Mesendoderm (in vitro differentiated cells): ENCODE data around the gene RSAD2. TPM values are rescaled to one million over a fixed set of nuclear protein-coding genes. Genes with fewer than 3 reads are reported as not detected.

Experiments used
- DNase-seq: peaks from one replicate; pipeline ENCODE4 v3.0.0; 2013
- H2AK5ac ChIP-seq: 2 replicates; pipeline ENCODE4 v1.6.1; 2013; ENCODE audit warnings: low read length, inconsistent platforms
- H2BK120ac ChIP-seq: 2 replicates; pipeline ENCODE4 v1.6.1; 2013; ENCODE audit warnings: low read depth, mild to moderate bottlenecking, low read length, moderate library complexity, mixed read lengths
- H2BK15ac ChIP-seq: replicated peaks from 2 replicates; pipeline ENCODE4 v1.6.1; 2013; ENCODE audit warnings: low read depth, mild to moderate bottlenecking, moderate library complexity
- H2BK5ac ChIP-seq: 2 replicates; pipeline ENCODE4 v1.6.1; 2013; ENCODE audit warnings: low read length, inconsistent platforms
- H3K18ac ChIP-seq: 2 replicates; pipeline ENCODE4 v1.6.1; 2013; ENCODE audit warnings: mild to moderate bottlenecking, low read length, mixed read lengths
- H3K23ac ChIP-seq: one replicate; pipeline ENCODE4 v1.6.1; 2013; ENCODE audit warnings: low read length
- H3K27ac ChIP-seq: 2 replicates; pipeline ENCODE4 v1.5.1; 2013; ENCODE audit warnings: low read depth, mild to moderate bottlenecking, inconsistent platforms, low read length, moderate library complexity
- H3K27me3 ChIP-seq: 2 replicates; pipeline ENCODE4 v1.6.1; 2013; ENCODE audit warnings: low read length, control low read depth, mild to moderate bottlenecking, inconsistent platforms; ENCODE audit not compliant: insufficient read depth, poor library complexity
- H3K36me3 ChIP-seq: 2 replicates; pipeline ENCODE4 v1.6.1; 2013; ENCODE audit warnings: low read length, inconsistent platforms; ENCODE audit not compliant: control insufficient read depth, insufficient read depth
- H3K4ac ChIP-seq: one replicate; pipeline ENCODE4 v1.6.1; 2013; ENCODE audit warnings: low read depth, mild to moderate bottlenecking, low read length, moderate library complexity
- H3K4me1 ChIP-seq: 2 replicates; pipeline ENCODE4 v1.6.1; 2013; ENCODE audit warnings: low read depth, low read length, inconsistent platforms; ENCODE audit not compliant: control insufficient read depth
- H3K4me2 ChIP-seq: 2 replicates; pipeline ENCODE4 v1.6.1; 2013; ENCODE audit warnings: low read length
- H3K4me3 ChIP-seq: 2 replicates; pipeline ENCODE4 v1.5.1; 2013; ENCODE audit warnings: mild to moderate bottlenecking, low read length
- H3K56ac ChIP-seq: one replicate; pipeline ENCODE4 v1.6.1; 2013; ENCODE audit warnings: low read length
- H3K79me1 ChIP-seq: 2 replicates; pipeline ENCODE4 v1.6.1; 2013; ENCODE audit warnings: low read length, inconsistent platforms
- H3K79me2 ChIP-seq: 2 replicates; pipeline ENCODE4 v1.6.1; 2013; ENCODE audit warnings: mild to moderate bottlenecking, low read length; ENCODE audit not compliant: control insufficient read depth, insufficient read depth
- H3K9ac ChIP-seq: 2 replicates; pipeline ENCODE4 v1.6.1; 2013; ENCODE audit warnings: low read length, inconsistent platforms
- H4K5ac ChIP-seq: one replicate; pipeline ENCODE4 v1.6.1; 2013; ENCODE audit warnings: low read length
- H4K8ac ChIP-seq: one replicate; pipeline ENCODE4 v1.6.1; 2013; ENCODE audit warnings: low read depth, mild to moderate bottlenecking, control low read depth, low read length, moderate library complexity
- WGBS: extraction: QIAGEN DNeasy Blood & Tissue Kit; methylation state at CpG from one replicate; pipeline ENCODE4 v1.1.7; 2013; ENCODE audit warnings: low lambda C conversion rate, missing lambda C conversion rate; ENCODE audit not compliant: insufficient coverage; ENCODE audit errors: extremely low coverage; 5-methylcytosine and 5-hydroxymethylcytosine counted together
- polyA plus RNA-seq, 2 experiments: library from polyadenylated mRNA; stranded (reverse); fragments of 200-250 nt; gene quantifications; one replicate each; pipeline ENCODE4 v1.2.3, GENCODE V29; 2013

Gene RSAD2, protein sequence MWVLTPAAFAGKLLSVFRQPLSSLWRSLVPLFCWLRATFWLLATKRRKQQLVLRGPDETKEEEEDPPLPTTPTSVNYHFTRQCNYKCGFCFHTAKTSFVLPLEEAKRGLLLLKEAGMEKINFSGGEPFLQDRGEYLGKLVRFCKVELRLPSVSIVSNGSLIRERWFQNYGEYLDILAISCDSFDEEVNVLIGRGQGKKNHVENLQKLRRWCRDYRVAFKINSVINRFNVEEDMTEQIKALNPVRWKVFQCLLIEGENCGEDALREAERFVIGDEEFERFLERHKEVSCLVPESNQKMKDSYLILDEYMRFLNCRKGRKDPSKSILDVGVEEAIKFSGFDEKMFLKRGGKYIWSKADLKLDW
- 0.01 TPM for polyA plus RNA-seq (2013, experiment 1 of 2)
- not detected for polyA plus RNA-seq (2013, experiment 2 of 2)

DNA sequence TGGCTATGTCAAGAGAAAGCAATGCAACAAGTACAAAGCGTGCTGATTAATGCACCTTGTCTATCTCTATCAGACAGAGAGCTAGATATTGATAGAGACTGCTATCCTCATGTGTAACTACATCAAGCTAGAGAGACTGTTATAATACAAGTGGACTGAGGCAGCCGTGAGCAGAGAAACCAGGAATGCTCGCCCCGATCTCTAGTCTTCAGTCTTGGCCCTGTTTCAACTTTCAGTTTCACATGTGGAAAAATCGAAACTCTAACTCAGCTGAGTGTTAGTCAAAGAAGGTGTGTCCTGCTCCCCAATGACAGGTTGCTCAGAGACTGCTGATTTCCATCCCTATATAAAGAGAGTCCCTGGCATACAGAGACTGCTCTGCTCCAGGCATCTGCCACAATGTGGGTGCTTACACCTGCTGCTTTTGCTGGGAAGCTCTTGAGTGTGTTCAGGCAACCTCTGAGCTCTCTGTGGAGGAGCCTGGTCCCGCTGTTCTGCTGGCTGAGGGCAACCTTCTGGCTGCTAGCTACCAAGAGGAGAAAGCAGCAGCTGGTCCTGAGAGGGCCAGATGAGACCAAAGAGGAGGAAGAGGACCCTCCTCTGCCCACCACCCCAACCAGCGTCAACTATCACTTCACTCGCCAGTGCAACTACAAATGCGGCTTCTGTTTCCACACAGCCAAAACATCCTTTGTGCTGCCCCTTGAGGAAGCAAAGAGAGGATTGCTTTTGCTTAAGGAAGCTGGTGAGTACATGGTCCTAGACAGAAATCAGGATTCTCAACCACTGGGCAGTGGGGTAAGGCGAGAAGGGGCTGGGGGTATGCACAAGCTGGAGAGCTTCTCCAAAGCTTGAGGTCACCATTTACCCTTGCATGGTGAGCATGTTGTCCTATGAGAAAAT lies at the start of gene RSAD2:
Gene RSAD2 (plus strand): TSS at position 376 of the 903 bp plus-strand sequence. CDS start 24 bp downstream, at position 400.
- Histone ChIP-seq H3K4me1 (no peaks in the 10 kb centered on the region), H2BK120ac (no peak within 1 kb of the TSS), H3K36me3 (no peaks in the 10 kb centered on the region), H2BK5ac (no peak within 1 kb of the TSS), H3K4me2 (no peak within 1 kb of the TSS), H3K4me3 (no peak within 1 kb of the TSS), H3K79me2 (no peaks in the 10 kb centered on the region), H3K9ac (no peak within 1 kb of the TSS), H3K4ac (no peak within 1 kb of the TSS), H4K5ac (no peak within 1 kb of the TSS), H2BK15ac (no peak within 1 kb of the TSS), H3K23ac (no peak within 1 kb of the TSS), H3K27me3 (no peaks in the 10 kb centered on the region), H4K8ac (no peak within 1 kb of the TSS), H3K79me1 (no peaks in the 10 kb centered on the region), H3K56ac (no peak within 1 kb of the TSS), H3K18ac (no peak within 1 kb of the TSS), H3K27ac (no peak within 1 kb of the TSS), H2AK5ac (no peak within 1 kb of the TSS)
- no peak for DNase-seq
- no CpG with 5 or more reads among the region's 10 CpGs for WGBS

DNA sequence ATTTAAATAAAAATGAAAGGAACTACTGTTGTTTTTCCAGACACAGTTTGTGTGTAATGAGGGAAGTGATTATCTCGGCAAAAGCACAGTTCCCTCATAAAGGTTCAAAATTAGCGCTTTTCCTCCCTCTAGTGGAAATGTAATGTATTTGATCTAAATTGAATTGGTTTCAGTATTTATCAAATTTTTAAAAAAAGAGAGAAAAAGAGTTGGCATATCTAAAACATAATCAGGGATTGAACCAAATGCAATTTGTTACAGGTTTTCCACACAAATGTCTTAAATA lies 49.3 kb upstream of the RSAD2 start:
- H2BK120ac ChIP-seq, result no peak overlapping the region
- H2AK5ac ChIP-seq, result no peak overlapping the region
- H3K4me2 ChIP-seq, result no peak overlapping the region
- no peaks in the 10 kb centered on the region for H3K79me2 ChIP-seq
- H3K4ac ChIP-seq, result no peak overlapping the region
- H2BK5ac ChIP-seq, result no peak overlapping the region
- H3K4me3 ChIP-seq, result no peak overlapping the region
- no CpG with 5 or more reads among the region's 2 CpGs for WGBS
- no peak overlapping the region for H3K56ac ChIP-seq
- H3K27me3 ChIP-seq, result no peaks in the 10 kb centered on the region
- H3K36me3 ChIP-seq, result no peaks in the 10 kb centered on the region
- no peak overlapping the region for H3K23ac ChIP-seq
- H3K18ac ChIP-seq, result no peak overlapping the region
- no peak overlapping the region for H4K5ac ChIP-seq
- H4K8ac ChIP-seq, result no peak overlapping the region
- DNase-seq, result peak; percentile 47
- H3K9ac ChIP-seq, result no peak overlapping the region
- no peak overlapping the region for H3K27ac ChIP-seq
- H3K79me1 ChIP-seq, result no peaks in the 10 kb centered on the region
- H3K4me1 ChIP-seq, result no peaks in the 10 kb centered on the region
- no peak overlapping the region for H2BK15ac ChIP-seq

DNA sequence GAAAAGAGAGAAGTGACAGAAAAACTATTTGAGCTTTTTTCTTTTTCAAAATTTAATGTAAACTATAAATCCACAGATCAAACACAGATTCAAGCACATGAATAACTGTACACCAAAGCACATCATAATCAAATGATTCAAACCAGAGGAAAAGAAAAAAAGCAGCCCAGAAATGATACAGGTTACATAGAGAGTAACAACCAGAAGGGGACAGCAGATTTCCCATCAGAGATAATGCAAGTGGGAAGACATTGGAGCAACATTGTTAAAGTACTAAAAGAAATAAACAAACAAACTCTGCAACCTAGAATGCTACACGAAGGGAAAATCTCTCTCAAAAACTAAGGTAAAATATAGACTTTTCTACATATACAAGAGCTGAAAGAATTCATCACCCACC lies 46.3 kb upstream of the RSAD2 start:
- no peak overlapping the region for H3K27ac ChIP-seq
- H3K4me3 ChIP-seq, result no peak overlapping the region
- no peak overlapping the region for H2BK120ac ChIP-seq
- no peak overlapping the region for H2BK15ac ChIP-seq
- H3K79me1 ChIP-seq, result no peaks in the 10 kb centered on the region
- DNase-seq, result no peak
- H3K18ac ChIP-seq, result no peak overlapping the region
- no peak overlapping the region for H2BK5ac ChIP-seq
- H4K5ac ChIP-seq, result no peak overlapping the region
- no peak overlapping the region for H2AK5ac ChIP-seq
- no peaks in the 10 kb centered on the region for H3K4me1 ChIP-seq
- H3K9ac ChIP-seq, result no peak overlapping the region
- H3K56ac ChIP-seq, result no peak overlapping the region
- no peak overlapping the region for H3K4me2 ChIP-seq
- no peak overlapping the region for H4K8ac ChIP-seq
- no peaks in the 10 kb centered on the region for H3K27me3 ChIP-seq
- WGBS, result no CpG with 5 or more reads among the region's 1 CpG
- no peaks in the 10 kb centered on the region for H3K36me3 ChIP-seq
- no peaks in the 10 kb centered on the region for H3K79me2 ChIP-seq
- no peak overlapping the region for H3K4ac ChIP-seq
- no peak overlapping the region for H3K23ac ChIP-seq

DNA sequence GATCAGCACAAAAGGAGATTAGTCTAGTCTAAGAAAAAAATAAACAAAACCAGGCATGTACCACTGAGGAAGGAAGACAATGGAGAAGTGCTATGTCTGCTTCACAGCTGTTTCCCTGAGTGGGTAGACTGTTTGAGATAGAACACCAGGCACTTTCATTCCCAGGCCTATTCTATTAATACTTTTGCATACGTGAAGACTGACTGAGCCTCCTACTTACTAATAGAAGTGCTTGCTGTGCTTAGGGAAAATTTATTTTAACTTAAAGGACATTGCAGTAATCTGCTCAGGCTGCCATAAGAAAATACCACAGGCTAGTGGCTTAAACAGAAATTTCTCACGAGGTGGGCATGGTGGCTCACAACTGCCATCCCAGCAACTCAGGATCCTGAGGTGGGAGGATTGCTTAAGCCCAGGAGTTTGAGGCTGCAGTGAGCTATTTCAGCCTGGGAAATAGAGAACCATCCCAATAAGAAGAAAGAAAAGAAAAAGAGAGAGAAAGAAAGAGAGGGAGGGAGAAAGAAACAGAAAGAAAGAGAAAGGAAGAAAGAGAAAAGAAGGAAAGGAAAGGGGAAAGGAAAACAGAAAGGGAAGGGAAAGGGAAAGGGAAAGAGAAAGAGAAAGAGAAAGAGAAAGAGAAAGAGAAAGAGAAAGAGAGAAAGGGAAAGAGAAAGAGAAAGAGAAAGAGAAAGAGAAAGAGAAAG lies 44.8 kb upstream of the RSAD2 start:
- Histone ChIP-seq H3K27me3 (no peaks in the 10 kb centered on the region), H3K27ac (no peak overlapping the region), H3K56ac (no peak overlapping the region), H2AK5ac (no peak overlapping the region), H3K4me2 (no peak overlapping the region), H3K4me3 (no peak overlapping the region), H3K36me3 (no peaks in the 10 kb centered on the region), H3K9ac (no peak overlapping the region), H3K79me2 (no peaks in the 10 kb centered on the region), H3K23ac (no peak overlapping the region), H4K8ac (no peak overlapping the region), H2BK15ac (no peak overlapping the region), H3K18ac (no peak overlapping the region), H3K4me1 (no peaks in the 10 kb centered on the region), H4K5ac (no peak overlapping the region), H3K4ac (no peak overlapping the region), H2BK120ac (no peak overlapping the region), H2BK5ac (no peak overlapping the region), H3K79me1 (no peaks in the 10 kb centered on the region)
- WGBS, result no CpG with 5 or more reads among the region's 2 CpGs
- no peak for DNase-seq

DNA sequence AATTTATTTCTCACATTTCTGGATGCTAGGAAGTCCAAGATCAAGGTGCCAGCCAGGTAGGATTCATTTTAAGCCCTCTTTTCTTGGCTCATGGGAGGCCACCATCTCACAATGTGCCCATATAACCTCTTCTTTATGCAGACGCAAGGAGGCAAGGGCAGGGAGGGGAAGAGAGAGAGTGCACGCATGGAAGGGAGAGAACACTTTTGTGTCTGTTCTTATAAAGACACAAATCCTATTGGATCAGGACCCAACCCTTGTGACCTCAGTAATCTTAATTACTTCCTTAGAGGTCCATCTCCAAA lies 44.3 kb upstream of the RSAD2 start:
- H3K4me3 ChIP-seq, result no peak overlapping the region
- H3K56ac ChIP-seq, result no peak overlapping the region
- H3K27me3 ChIP-seq, result no peaks in the 10 kb centered on the region
- H3K36me3 ChIP-seq, result no peaks in the 10 kb centered on the region
- H4K5ac ChIP-seq, result no peak overlapping the region
- no peak overlapping the region for H2BK5ac ChIP-seq
- no peaks in the 10 kb centered on the region for H3K79me1 ChIP-seq
- no peak overlapping the region for H3K4me2 ChIP-seq
- no peak overlapping the region for H4K8ac ChIP-seq
- no CpG with 5 or more reads among the region's 2 CpGs for WGBS
- no peak overlapping the region for H2BK15ac ChIP-seq
- H3K27ac ChIP-seq, result no peak overlapping the region
- no peak overlapping the region for H3K23ac ChIP-seq
- no peak overlapping the region for H3K18ac ChIP-seq
- H3K79me2 ChIP-seq, result no peaks in the 10 kb centered on the region
- DNase-seq, result no peak
- H3K9ac ChIP-seq, result no peak overlapping the region
- H3K4ac ChIP-seq, result no peak overlapping the region
- no peak overlapping the region for H2AK5ac ChIP-seq
- H3K4me1 ChIP-seq, result no peaks in the 10 kb centered on the region
- no peak overlapping the region for H2BK120ac ChIP-seq
